Left colon (tissue), 2 donors: Measurements from ENCODE around the gene SDC3. TPM values are rescaled to one million over a fixed set of nuclear protein-coding genes. Genes with fewer than 3 reads are reported as not detected.

Experiments
- ATAC-seq: fragments of 200-7000 bp; cut with Tn5 transposase; one replicate; pipeline ENCODE4 v1.9.1; 2020; ENCODE audit warnings: mild to moderate bottlenecking, moderate library complexity
- DNase-seq, 2 donors: peaks; one replicate each; pipeline ENCODE4 v3.0.0-alpha.2; 2020
- intact Hi-C, 2 donors: fragments of 100-400 bp; cut with DNase I in 1 of 2; cut with micrococcal nuclease in 1 of 2; formaldehyde crosslinking; loops; one replicate each; pipeline versions ENCODE4 v1.11.2 to v1.14.0; 2022; cut with DNase I, micrococcal nuclease
- total RNA-seq, 2 donors: library from RNA; stranded (reverse); fragmentation: NEBNext Ultra II Directional; extraction: Animal tissue kit (Norgen Biotek cat#: 25700); gene quantifications; one replicate each; pipeline ENCODE4 v1.2.1, GENCODE V29; 2021
- donor health status: DM: no; HTN: no; CAD: no.
- donor health status: DM: yes; HTN: yes; CAD: no.

Gene SDC3
- total RNA-seq, 2 donors from 2014 or later = 6.5 to 18.0 TPM

GRCh38 chr1:30908316-30908695 lies 252 bp downstream of the SDC3 start:
- DNase-seq (no peak), ATAC-seq (no peak)
- intact Hi-C loops = no loop called here

GRCh38 chr1:30907481-30908315 lies 860 bp downstream of the SDC3 start:
- intact Hi-C loops = no loop called here
- DNase-seq = no peak
- no peak for ATAC-seq

- DNase-seq = no peak
- intact Hi-C loops = no loop called here
These were observed 1.7 kb downstream of the SDC3 start for GRCh38 chr1:30906631-30907441.

GRCh38 chr1:30905916-30906620 lies 2.5 kb downstream of the SDC3 start:
- DNase-seq (no peak), ATAC-seq (no peak)
- intact Hi-C loops = no loop called here

More at GRCh38 chr1:30906631-30907441, 1.7 kb downstream of the SDC3 start:
- ATAC-seq = no peak

GRCh38 chr1:30905403-30905802 lies 3.2 kb downstream of the SDC3 start:
- intact Hi-C loops = no loop called here

GRCh38 chr1:30904962-30905335 lies 3.6 kb downstream of the SDC3 start:
- DNase-seq (no peak), ATAC-seq (no peak)
- intact Hi-C loops = no loop called here

More at GRCh38 chr1:30905403-30905802, 3.2 kb downstream of the SDC3 start:
- no peak for ATAC-seq
- DNase-seq = no peak

GRCh38 chr1:30904191-30904961 lies 4.2 kb downstream of the SDC3 start:
- no peak for DNase-seq
- intact Hi-C loops = no loop called here
- no peak for ATAC-seq

- no peak for DNase-seq
- intact Hi-C loops = no loop called here
- ATAC-seq = no peak
These were observed 5.1 kb downstream of the SDC3 start for GRCh38 chr1:30903343-30904034.

- ATAC-seq (no peak), DNase-seq (no peak)
- intact Hi-C loops = no loop called here
These were observed 5.8 kb downstream of the SDC3 start for GRCh38 chr1:30902593-30903290.

- intact Hi-C loops = no loop called here
- ATAC-seq (peak; percentile 25), DNase-seq (no peak)
These were observed 6.6 kb downstream of the SDC3 start for GRCh38 chr1:30901798-30902581.

GRCh38 chr1:30900931-30901560 lies 7.5 kb downstream of the SDC3 start:
- no peak for ATAC-seq
- intact Hi-C loops = no loop called here

GRCh38 chr1:30900486-30900885 lies 8.1 kb downstream of the SDC3 start:
- intact Hi-C loops = no loop called here
- DNase-seq = no peak
- ATAC-seq = no peak

More at GRCh38 chr1:30900931-30901560, 7.5 kb downstream of the SDC3 start:
- no peak for DNase-seq

GRCh38 chr1:30899577-30900389 lies 8.8 kb downstream of the SDC3 start:
- intact Hi-C loops = no loop called here

GRCh38 chr1:30898031-30898815 lies 10.3 kb downstream of the SDC3 start:
- ATAC-seq = no peak
- intact Hi-C loops = no loop called here
- DNase-seq = no peak

More at GRCh38 chr1:30899577-30900389, 8.8 kb downstream of the SDC3 start:
- DNase-seq (no peak), ATAC-seq (no peak)

GRCh38 chr1:30896905-30897304 lies 11.7 kb downstream of the SDC3 start:
- DNase-seq (no peak), ATAC-seq (no peak)

More at GRCh38 chr1:30896905-30897304, 11.7 kb downstream of the SDC3 start:
- intact Hi-C loops = no loop called here
